Uterus (tissue), 2 donors: ENCODE measurements around the gene ADSS1.

ENCODE experiments used
- POLR2A ChIP-seq, 2 donors: fragments of 450-650 bp; IDR thresholded peaks; one replicate each; pipeline ENCODE4 v1.6.1; 2016; ENCODE audit warnings: antibody characterized with exemption in 2 of 2, mild to moderate bottlenecking in 1 of 2, moderate library complexity in 1 of 2
- TF ChIP-seq, protein P1 (sequence below), 4 experiments: fragments of 200-600 bp in 2 of 4; fragments of 450-650 bp in 2 of 4; sonication (generic) in 2 of 4; IDR thresholded peaks; one replicate each; pipeline ENCODE4 v1.5.1; 2016 to 2019; ENCODE audit warnings: antibody characterized with exemption in 4 of 4, mild to moderate bottlenecking in 2 of 4, moderate library complexity in 1 of 4

DNA sequence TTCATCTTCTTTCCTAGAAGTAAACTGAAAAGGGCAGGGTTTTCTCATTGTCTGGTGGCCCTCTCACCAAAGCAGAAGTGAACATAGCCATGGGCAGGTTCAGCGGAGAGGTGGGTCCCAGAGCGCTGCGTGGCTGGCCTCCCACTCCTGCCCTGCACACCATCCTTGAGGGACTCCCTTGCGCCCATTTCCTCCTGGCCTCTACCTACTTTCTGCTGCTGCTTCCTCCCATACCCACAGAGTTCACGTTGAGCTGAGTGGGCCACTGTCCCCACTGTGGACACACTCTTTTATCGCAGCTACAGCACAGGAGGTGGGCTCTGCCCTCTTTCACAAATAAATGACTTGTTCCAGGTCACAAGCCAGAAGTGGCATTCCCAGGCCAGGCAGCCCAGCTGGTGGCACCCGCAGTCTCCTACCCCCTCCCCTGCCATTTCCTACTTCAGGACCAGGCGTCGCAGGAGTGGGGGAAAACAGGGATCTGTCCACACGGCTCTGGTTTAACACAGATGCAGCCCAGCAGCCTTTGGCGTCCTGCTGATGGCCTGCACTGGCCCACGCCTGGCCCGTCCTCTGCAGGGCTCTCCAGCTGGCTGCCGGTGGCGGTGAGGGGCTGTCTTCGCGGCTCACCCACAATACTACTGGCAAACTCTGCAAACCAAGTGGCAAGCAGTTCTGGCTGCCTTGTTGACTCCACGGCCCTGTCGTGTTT is 33.8 kb downstream of the ADSS1 start:
- TF ChIP-seq, protein P1, sequence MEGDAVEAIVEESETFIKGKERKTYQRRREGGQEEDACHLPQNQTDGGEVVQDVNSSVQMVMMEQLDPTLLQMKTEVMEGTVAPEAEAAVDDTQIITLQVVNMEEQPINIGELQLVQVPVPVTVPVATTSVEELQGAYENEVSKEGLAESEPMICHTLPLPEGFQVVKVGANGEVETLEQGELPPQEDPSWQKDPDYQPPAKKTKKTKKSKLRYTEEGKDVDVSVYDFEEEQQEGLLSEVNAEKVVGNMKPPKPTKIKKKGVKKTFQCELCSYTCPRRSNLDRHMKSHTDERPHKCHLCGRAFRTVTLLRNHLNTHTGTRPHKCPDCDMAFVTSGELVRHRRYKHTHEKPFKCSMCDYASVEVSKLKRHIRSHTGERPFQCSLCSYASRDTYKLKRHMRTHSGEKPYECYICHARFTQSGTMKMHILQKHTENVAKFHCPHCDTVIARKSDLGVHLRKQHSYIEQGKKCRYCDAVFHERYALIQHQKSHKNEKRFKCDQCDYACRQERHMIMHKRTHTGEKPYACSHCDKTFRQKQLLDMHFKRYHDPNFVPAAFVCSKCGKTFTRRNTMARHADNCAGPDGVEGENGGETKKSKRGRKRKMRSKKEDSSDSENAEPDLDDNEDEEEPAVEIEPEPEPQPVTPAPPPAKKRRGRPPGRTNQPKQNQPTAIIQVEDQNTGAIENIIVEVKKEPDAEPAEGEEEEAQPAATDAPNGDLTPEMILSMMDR (IDR thresholded peaks at IDR 0.05), result no peak
- TF ChIP-seq POLR2A (IDR thresholded peaks at IDR 0.05), result no peak
